ENCODE data around the gene SRSF10.

- TF ChIP-seq, protein P1, sequence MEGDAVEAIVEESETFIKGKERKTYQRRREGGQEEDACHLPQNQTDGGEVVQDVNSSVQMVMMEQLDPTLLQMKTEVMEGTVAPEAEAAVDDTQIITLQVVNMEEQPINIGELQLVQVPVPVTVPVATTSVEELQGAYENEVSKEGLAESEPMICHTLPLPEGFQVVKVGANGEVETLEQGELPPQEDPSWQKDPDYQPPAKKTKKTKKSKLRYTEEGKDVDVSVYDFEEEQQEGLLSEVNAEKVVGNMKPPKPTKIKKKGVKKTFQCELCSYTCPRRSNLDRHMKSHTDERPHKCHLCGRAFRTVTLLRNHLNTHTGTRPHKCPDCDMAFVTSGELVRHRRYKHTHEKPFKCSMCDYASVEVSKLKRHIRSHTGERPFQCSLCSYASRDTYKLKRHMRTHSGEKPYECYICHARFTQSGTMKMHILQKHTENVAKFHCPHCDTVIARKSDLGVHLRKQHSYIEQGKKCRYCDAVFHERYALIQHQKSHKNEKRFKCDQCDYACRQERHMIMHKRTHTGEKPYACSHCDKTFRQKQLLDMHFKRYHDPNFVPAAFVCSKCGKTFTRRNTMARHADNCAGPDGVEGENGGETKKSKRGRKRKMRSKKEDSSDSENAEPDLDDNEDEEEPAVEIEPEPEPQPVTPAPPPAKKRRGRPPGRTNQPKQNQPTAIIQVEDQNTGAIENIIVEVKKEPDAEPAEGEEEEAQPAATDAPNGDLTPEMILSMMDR (IDR thresholded peaks at IDR 0.05), result no peak
- no peak for TF ChIP-seq POLR2A (IDR thresholded peaks at IDR 0.05)
These were observed 4.5 kb upstream of the SRSF10 start for GRCh38 chr1:23984417-23985186.
